ENCODE data around the gene ERBB4.

ERBB4 gene

GRCh38 chr2:211673133-211673905 is 865.3 kb downstream of the ERBB4 start:
- no peak overlapping the region for H3K4me3 ChIP-seq (ENCODE audit: low read length in 2 of 2)
- no peak overlapping the region for H2BK5ac ChIP-seq (ENCODE audit: low read length)
- no peak overlapping the region for H4K91ac ChIP-seq (ENCODE audit: low read depth, low read length, poor library complexity)
- H3K9me3 ChIP-seq (replicated peaks in 1 of 2; ENCODE audit: control insufficient read depth in 2 of 2, insufficient read depth in 1 of 2, low read depth in 1 of 2, low read length in 2 of 2) = peaks cover 0 to 3% of the 10 kb centered on the region in 2 donors
- DNase-seq (ENCODE audit: low spot score) = no peak
- H3K36me3 ChIP-seq (replicated peaks in 1 of 2; ENCODE audit: control insufficient read depth in 2 of 2, insufficient read depth in 2 of 2, low read length in 2 of 2) = no peaks in the 10 kb centered on the region
- H2BK12ac ChIP-seq (ENCODE audit: low read length) = no peak overlapping the region
- no peak overlapping the region for H2AK5ac ChIP-seq (ENCODE audit: low read depth, low read length)
- H3K79me1 ChIP-seq (ENCODE audit: low read depth, low read length) = no peaks in the 10 kb centered on the region
- no peak overlapping the region for H3K9ac ChIP-seq (ENCODE audit: low read depth, low read length, poor library complexity)
- H3K4me1 ChIP-seq (ENCODE audit: control insufficient read depth in 2 of 2, insufficient read depth in 1 of 2, low read depth in 1 of 2, low read length in 2 of 2) = peaks cover 0 to 2% of the 10 kb centered on the region in 2 donors
- H3K14ac ChIP-seq (ENCODE audit: low read length) = no peak overlapping the region
- no peak overlapping the region for H3K4ac ChIP-seq (ENCODE audit: low read length)
- H2AFZ ChIP-seq (ENCODE audit: low read length) = no peak overlapping the region
- H3K18ac ChIP-seq (ENCODE audit: low read length) = no peak overlapping the region
- no peaks in the 10 kb centered on the region for H3K27me3 ChIP-seq (ENCODE audit: control insufficient read depth in 3 of 3, insufficient read depth in 3 of 3, low read depth in 1 of 3, low read length in 3 of 3)
- no peak overlapping the region for H3K23ac ChIP-seq (ENCODE audit: low read depth, low read length, poor library complexity)
- H2BK120ac ChIP-seq (ENCODE audit: low read depth, low read length) = no peak overlapping the region
- no peak overlapping the region for H3K27ac ChIP-seq (replicated peaks; ENCODE audit: low read length)
- H3K4me2 ChIP-seq (ENCODE audit: insufficient read depth, low read length, poor library complexity, severe bottlenecking) = no peak overlapping the region
- H2BK15ac ChIP-seq (ENCODE audit: low read length) = no peak overlapping the region
- WGBS, 2 donors (ENCODE audit: extremely low coverage in 2 of 2, insufficient read length in 2 of 2, insufficient replicate concordance in 1 of 2) = no CpG with 5 or more reads among the region's 3 CpGs
- H4K8ac ChIP-seq (ENCODE audit: low read depth, low read length) = no peak overlapping the region

DNA sequence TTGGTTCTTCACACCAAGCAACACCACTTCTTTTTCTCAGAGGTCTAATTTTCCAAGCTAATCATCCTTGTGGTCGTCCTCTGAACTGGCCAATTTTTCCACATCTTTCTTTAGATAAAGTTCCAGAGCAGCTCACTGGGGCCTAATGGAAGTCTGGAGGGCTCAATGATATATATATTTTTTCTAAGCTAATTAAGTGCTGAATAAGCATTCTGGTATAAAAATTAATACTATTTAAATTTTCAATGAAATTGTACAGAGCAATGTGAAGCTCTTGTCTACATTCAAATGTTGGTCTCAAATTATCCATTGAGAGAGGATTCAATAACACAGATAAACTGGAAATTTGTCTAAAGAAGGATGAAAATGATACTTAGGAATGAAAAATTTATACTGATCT is 866.6 kb downstream of the ERBB4 start:
- Histone ChIP-seq H2AFZ (ENCODE audit: low read length) (no peak overlapping the region), H3K4ac (ENCODE audit: low read length) (no peak overlapping the region), H4K91ac (ENCODE audit: low read depth, low read length, poor library complexity) (no peak overlapping the region), H3K4me1 (ENCODE audit: control insufficient read depth in 2 of 2, insufficient read depth in 1 of 2, low read depth in 1 of 2, low read length in 2 of 2) (peaks cover 0 to 2% of the 10 kb centered on the region in 2 donors), H2BK15ac (ENCODE audit: low read length) (no peak overlapping the region), H3K79me1 (ENCODE audit: low read depth, low read length) (no peaks in the 10 kb centered on the region), H2BK12ac (ENCODE audit: low read length) (no peak overlapping the region), H3K14ac (ENCODE audit: low read length) (no peak overlapping the region), H3K9me3 (replicated peaks in 1 of 2; ENCODE audit: control insufficient read depth in 2 of 2, insufficient read depth in 1 of 2, low read depth in 1 of 2, low read length in 2 of 2) (peaks cover 0 to 3% of the 10 kb centered on the region in 2 donors), H3K23ac (ENCODE audit: low read depth, low read length, poor library complexity) (no peak overlapping the region), H3K36me3 (replicated peaks in 1 of 2; ENCODE audit: control insufficient read depth in 2 of 2, insufficient read depth in 2 of 2, low read length in 2 of 2) (no peaks in the 10 kb centered on the region), H2BK120ac (ENCODE audit: low read depth, low read length) (no peak overlapping the region), H3K27ac (replicated peaks; ENCODE audit: low read length) (no peak overlapping the region), H2AK5ac (ENCODE audit: low read depth, low read length) (no peak overlapping the region), H4K8ac (ENCODE audit: low read depth, low read length) (no peak overlapping the region), H3K27me3 (ENCODE audit: control insufficient read depth in 3 of 3, insufficient read depth in 3 of 3, low read depth in 1 of 3, low read length in 3 of 3) (no peaks in the 10 kb centered on the region), H2BK5ac (ENCODE audit: low read length) (no peak overlapping the region), H3K18ac (ENCODE audit: low read length) (no peak overlapping the region), H3K9ac (ENCODE audit: low read depth, low read length, poor library complexity) (no peak overlapping the region), H3K4me3 (ENCODE audit: low read length in 2 of 2) (no peak overlapping the region), H3K4me2 (ENCODE audit: insufficient read depth, low read length, poor library complexity, severe bottlenecking) (no peak overlapping the region)
- WGBS, 2 donors (ENCODE audit: extremely low coverage in 2 of 2, insufficient read length in 2 of 2, insufficient replicate concordance in 1 of 2) = no CpG with 5 or more reads among the region's 1 CpG
- no peak for DNase-seq (ENCODE audit: low spot score)

GRCh38 chr2:211665299-211665698 is 873.3 kb downstream of the ERBB4 start:
- H3K27ac ChIP-seq (replicated peaks; ENCODE audit: low read length) = no peak overlapping the region
- H3K14ac ChIP-seq (ENCODE audit: low read length) = no peak overlapping the region
- DNase-seq (ENCODE audit: low spot score) = no peak
- no peak overlapping the region for H2AFZ ChIP-seq (ENCODE audit: low read length)
- no peak overlapping the region for H3K23ac ChIP-seq (ENCODE audit: low read depth, low read length, poor library complexity)
- peaks cover 0 to 4% of the 10 kb centered on the region in 2 donors for H3K4me1 ChIP-seq (ENCODE audit: control insufficient read depth in 2 of 2, insufficient read depth in 1 of 2, low read depth in 1 of 2, low read length in 2 of 2)
- no peak overlapping the region for H3K18ac ChIP-seq (ENCODE audit: low read length)
- no peak overlapping the region for H4K91ac ChIP-seq (ENCODE audit: low read depth, low read length, poor library complexity)
- H3K9ac ChIP-seq (ENCODE audit: low read depth, low read length, poor library complexity) = no peak overlapping the region
- H3K4me3 ChIP-seq (ENCODE audit: low read length in 2 of 2) = no peak overlapping the region
- H2AK5ac ChIP-seq (ENCODE audit: low read depth, low read length) = no peak overlapping the region
- no peak overlapping the region for H2BK15ac ChIP-seq (ENCODE audit: low read length)
- no peak overlapping the region for H4K8ac ChIP-seq (ENCODE audit: low read depth, low read length)
- no peaks in the 10 kb centered on the region for H3K9me3 ChIP-seq (replicated peaks in 1 of 2; ENCODE audit: control insufficient read depth in 2 of 2, insufficient read depth in 1 of 2, low read depth in 1 of 2, low read length in 2 of 2)
- no peaks in the 10 kb centered on the region for H3K27me3 ChIP-seq (ENCODE audit: control insufficient read depth in 3 of 3, insufficient read depth in 3 of 3, low read depth in 1 of 3, low read length in 3 of 3)
- no peak overlapping the region for H2BK12ac ChIP-seq (ENCODE audit: low read length)
- H3K36me3 ChIP-seq (replicated peaks in 1 of 2; ENCODE audit: control insufficient read depth in 2 of 2, insufficient read depth in 2 of 2, low read length in 2 of 2) = no peaks in the 10 kb centered on the region
- no peaks in the 10 kb centered on the region for H3K79me1 ChIP-seq (ENCODE audit: low read depth, low read length)
- H2BK120ac ChIP-seq (ENCODE audit: low read depth, low read length) = no peak overlapping the region
- no peak overlapping the region for H3K4ac ChIP-seq (ENCODE audit: low read length)
- no peak overlapping the region for H2BK5ac ChIP-seq (ENCODE audit: low read length)
- no CpG with 5 or more reads among the region's 2 CpGs for WGBS, 2 donors (ENCODE audit: extremely low coverage in 2 of 2, insufficient read length in 2 of 2, insufficient replicate concordance in 1 of 2)
- H3K4me2 ChIP-seq (ENCODE audit: insufficient read depth, low read length, poor library complexity, severe bottlenecking) = no peak overlapping the region

DNA sequence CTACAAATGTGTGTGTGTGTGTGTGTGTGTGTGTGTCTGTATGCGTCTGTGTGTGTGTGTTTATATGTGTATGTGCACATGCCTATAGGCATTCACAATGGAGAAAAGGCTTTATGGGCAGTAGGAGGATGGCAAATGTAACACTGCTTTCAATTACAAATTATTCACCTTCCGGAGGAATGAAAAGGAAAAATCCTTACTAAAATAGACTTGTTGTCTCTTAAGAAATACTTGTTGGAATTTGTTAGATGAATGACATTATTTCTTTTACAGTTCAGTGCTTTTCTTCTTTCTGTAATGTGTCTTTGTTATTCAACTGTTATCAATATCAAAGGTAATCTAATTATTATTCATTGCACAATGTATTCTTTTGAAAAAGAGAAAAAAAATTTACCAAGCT is 874.3 kb downstream of the ERBB4 start:
- Histone ChIP-seq H3K9me3 (replicated peaks in 1 of 2; ENCODE audit: control insufficient read depth in 2 of 2, insufficient read depth in 1 of 2, low read depth in 1 of 2, low read length in 2 of 2) (no peaks in the 10 kb centered on the region), H3K79me1 (ENCODE audit: low read depth, low read length) (no peaks in the 10 kb centered on the region), H3K23ac (ENCODE audit: low read depth, low read length, poor library complexity) (no peak overlapping the region), H3K4me3 (ENCODE audit: low read length in 2 of 2) (no peak overlapping the region), H4K91ac (ENCODE audit: low read depth, low read length, poor library complexity) (no peak overlapping the region), H2BK5ac (ENCODE audit: low read length) (no peak overlapping the region), H3K9ac (ENCODE audit: low read depth, low read length, poor library complexity) (no peak overlapping the region), H3K14ac (ENCODE audit: low read length) (no peak overlapping the region), H2BK15ac (ENCODE audit: low read length) (no peak overlapping the region), H2AK5ac (ENCODE audit: low read depth, low read length) (no peak overlapping the region), H3K4me2 (ENCODE audit: insufficient read depth, low read length, poor library complexity, severe bottlenecking) (no peak overlapping the region), H3K4ac (ENCODE audit: low read length) (no peak overlapping the region), H3K27ac (replicated peaks; ENCODE audit: low read length) (no peak overlapping the region), H2AFZ (ENCODE audit: low read length) (no peak overlapping the region), H3K36me3 (replicated peaks in 1 of 2; ENCODE audit: control insufficient read depth in 2 of 2, insufficient read depth in 2 of 2, low read length in 2 of 2) (no peaks in the 10 kb centered on the region), H2BK120ac (ENCODE audit: low read depth, low read length) (no peak overlapping the region), H4K8ac (ENCODE audit: low read depth, low read length) (no peak overlapping the region), H3K27me3 (ENCODE audit: control insufficient read depth in 3 of 3, insufficient read depth in 3 of 3, low read depth in 1 of 3, low read length in 3 of 3) (no peaks in the 10 kb centered on the region), H3K4me1 (ENCODE audit: control insufficient read depth in 2 of 2, insufficient read depth in 1 of 2, low read depth in 1 of 2, low read length in 2 of 2) (peaks cover 0 to 4% of the 10 kb centered on the region in 2 donors), H3K18ac (ENCODE audit: low read length) (no peak overlapping the region), H2BK12ac (ENCODE audit: low read length) (no peak overlapping the region)
- WGBS, 2 donors (ENCODE audit: extremely low coverage in 2 of 2, insufficient read length in 2 of 2, insufficient replicate concordance in 1 of 2) = no CpG with 5 or more reads among the region's 2 CpGs
- no peak for DNase-seq (ENCODE audit: low spot score)

Data from neuronal stem cell (in vitro differentiated cells).